Small intestine (tissue), 7 donors: Measurements from ENCODE around the gene TWIST2. TPM values are rescaled to one million over a fixed set of nuclear protein-coding genes. Genes with fewer than 3 reads are reported as not detected.

Experiments used
- DNase-seq, 2 donors: peaks; one replicate each; pipeline versions ENCODE4 v3.0.0 to v3.0.0-alpha.2; 2013
- FAIRE-seq: peaks from 2 replicates; lab custom pipeline; 2012; peaks lifted over from hg19 to GRCh38; lab: Jason Lieb, UNC
- H3K27ac ChIP-seq, 3 donors: one replicate each; pipeline ENCODE4 v1.5.1; 2013; ENCODE audit warnings: low read length in 2 of 3, mild to moderate bottlenecking in 2 of 3, control low read depth in 1 of 3, inconsistent platforms in 1 of 3, low read depth in 1 of 3, moderate library complexity in 1 of 3
- H3K27me3 ChIP-seq, 3 donors: one replicate each; pipeline ENCODE4 v1.6.1; 2013; ENCODE audit warnings: low read length in 3 of 3, inconsistent platforms in 1 of 3; ENCODE audit not compliant: control insufficient read depth in 3 of 3, insufficient read depth in 3 of 3
- H3K36me3 ChIP-seq, 3 donors: one replicate each; pipeline ENCODE4 v1.6.1; 2013; ENCODE audit warnings: low read length in 3 of 3, inconsistent platforms in 1 of 3, low read depth in 1 of 3, mild to moderate bottlenecking in 1 of 3, moderate library complexity in 1 of 3; ENCODE audit not compliant: control insufficient read depth in 3 of 3, insufficient read depth in 2 of 3
- H3K4me1 ChIP-seq, 3 donors: one replicate each; pipeline ENCODE4 v1.6.1; 2013; ENCODE audit warnings: low read length in 2 of 3, inconsistent platforms in 1 of 3, low read depth in 1 of 3, mild to moderate bottlenecking in 1 of 3, moderate library complexity in 1 of 3; ENCODE audit not compliant: control insufficient read depth in 3 of 3, insufficient read depth in 2 of 3
- H3K4me3 ChIP-seq, 3 donors: one replicate each; pipeline ENCODE4 v1.5.1; 2013; ENCODE audit warnings: low read length in 3 of 3, control low read depth in 1 of 3, inconsistent platforms in 1 of 3, low read depth in 1 of 3, mild to moderate bottlenecking in 1 of 3, moderate library complexity in 1 of 3
- H3K9me3 ChIP-seq, 2 donors: one replicate each; pipeline ENCODE4 v1.6.1; 2013; ENCODE audit warnings: low read depth in 1 of 2, low read length in 1 of 2; ENCODE audit not compliant: control insufficient read depth in 2 of 2, insufficient read depth in 1 of 2
- WGBS, 3 donors: extraction: QIAGEN DNeasy Blood & Tissue Kit; methylation state at CpG; one replicate each; pipeline ENCODE4 v1.1.7; 2013; 5-methylcytosine and 5-hydroxymethylcytosine counted together
- polyA plus RNA-seq, 4 donors: library from polyadenylated mRNA; stranded (reverse) in 3 of 4; unstranded in 1 of 4; fragments of 200-250 nt in 3 of 4; fragments of 120-200 nt in 1 of 4; gene quantifications; one replicate each; pipeline versions ENCODE4 v1.2.1 to v1.2.3, GENCODE V29; 2013
- donor health status: healthy with polysubstance abuse.
- donor health status: control.
- donor health status: control.
- donor health status: Bipolar disorder and iron deficiency.
- donor health status: healthy.

The TWIST2 gene
- polyA plus RNA-seq, 4 donors, result 1.7 to 7.9 (median 3.0) TPM; not detected in 1

- H3K4me3 ChIP-seq, result no peak overlapping the region
- DNase-seq (no peak), FAIRE-seq (no peak)
- H3K36me3 ChIP-seq, result no peaks in the 10 kb centered on the region
- H3K9me3 ChIP-seq, result no peaks in the 10 kb centered on the region
- WGBS, 3 donors, result 69 to 78% (median 75%) methylated on average over 10 of the region's 10 CpGs
- no peak overlapping the region for H3K27ac ChIP-seq
- peaks cover 6 to 33% (median 13%) of the 10 kb centered on the region in 3 donors for H3K27me3 ChIP-seq
- H3K4me1 ChIP-seq, result no peaks in the 10 kb centered on the region
Measured at GRCh38 chr2:238841542-238842164, 6.2 kb upstream of the TWIST2 start.

DNA sequence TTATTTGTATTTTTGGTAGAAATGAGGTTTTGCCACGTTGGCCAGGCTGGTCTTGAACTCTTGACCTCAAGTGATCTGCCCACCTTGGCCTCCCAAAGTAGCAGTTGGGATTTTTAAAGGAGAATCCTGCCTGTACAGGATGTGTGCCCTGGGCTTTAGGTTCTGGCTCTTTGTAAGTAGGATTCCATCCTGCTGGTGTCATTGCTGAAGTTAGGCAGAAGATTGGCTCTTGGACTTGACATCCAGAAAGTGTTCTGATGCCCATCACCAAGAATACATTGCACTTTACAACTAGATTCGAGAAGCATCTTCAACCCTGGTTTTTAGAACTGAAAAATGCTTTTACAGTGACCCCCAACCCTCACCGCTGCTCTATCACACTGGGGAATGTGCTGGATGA, 4.4 kb upstream of the TWIST2 start:
- FAIRE-seq, result no peak

GRCh38 chr2:238845583-238846377, 2.1 kb upstream of the TWIST2 start:
- FAIRE-seq (no peak), DNase-seq (no peak)
- no peaks in the 10 kb centered on the region for H3K36me3 ChIP-seq
- no peak overlapping the region for H3K27ac ChIP-seq
- no peaks in the 10 kb centered on the region for H3K4me1 ChIP-seq
- H3K9me3 ChIP-seq, result peaks cover 0 to 1% of the 10 kb centered on the region in 2 donors
- 55 to 62% (median 61%) methylated on average over 21 of the region's 21 CpGs for WGBS, 3 donors
- no peak overlapping the region for H3K4me3 ChIP-seq
- peaks cover 11 to 52% (median 38%) of the 10 kb centered on the region in 3 donors for H3K27me3 ChIP-seq

More for the DNA sequence above, 4.4 kb upstream of the TWIST2 start:
- 38 to 58% (median 42%) methylated on average over 3 of the region's 3 CpGs for WGBS, 3 donors
- H3K27ac ChIP-seq, result no peak overlapping the region
- H3K4me1 ChIP-seq, result no peaks in the 10 kb centered on the region
- no peaks in the 10 kb centered on the region for H3K36me3 ChIP-seq
- no peak overlapping the region for H3K4me3 ChIP-seq
- no peak for DNase-seq
- H3K9me3 ChIP-seq, result peaks cover 0 to 1% of the 10 kb centered on the region in 2 donors
- peaks cover 9 to 47% (median 28%) of the 10 kb centered on the region in 3 donors for H3K27me3 ChIP-seq

- WGBS, 3 donors, result 14 to 28% (median 23%) methylated on average over 19 of the region's 19 CpGs
- Histone ChIP-seq H3K27me3 (peaks cover 11 to 55% (median 38%) of the 10 kb centered on the region in 3 donors), H3K36me3 (no peaks in the 10 kb centered on the region), H3K4me3 (no peak overlapping the region), H3K27ac (no peak overlapping the region), H3K4me1 (no peaks in the 10 kb centered on the region), H3K9me3 (peaks cover 0 to 1% of the 10 kb centered on the region in 2 donors)
- DNase-seq (no peak), FAIRE-seq (no peak)
Measured at GRCh38 chr2:238846378-238846627, 1.6 kb upstream of the TWIST2 start.

DNA sequence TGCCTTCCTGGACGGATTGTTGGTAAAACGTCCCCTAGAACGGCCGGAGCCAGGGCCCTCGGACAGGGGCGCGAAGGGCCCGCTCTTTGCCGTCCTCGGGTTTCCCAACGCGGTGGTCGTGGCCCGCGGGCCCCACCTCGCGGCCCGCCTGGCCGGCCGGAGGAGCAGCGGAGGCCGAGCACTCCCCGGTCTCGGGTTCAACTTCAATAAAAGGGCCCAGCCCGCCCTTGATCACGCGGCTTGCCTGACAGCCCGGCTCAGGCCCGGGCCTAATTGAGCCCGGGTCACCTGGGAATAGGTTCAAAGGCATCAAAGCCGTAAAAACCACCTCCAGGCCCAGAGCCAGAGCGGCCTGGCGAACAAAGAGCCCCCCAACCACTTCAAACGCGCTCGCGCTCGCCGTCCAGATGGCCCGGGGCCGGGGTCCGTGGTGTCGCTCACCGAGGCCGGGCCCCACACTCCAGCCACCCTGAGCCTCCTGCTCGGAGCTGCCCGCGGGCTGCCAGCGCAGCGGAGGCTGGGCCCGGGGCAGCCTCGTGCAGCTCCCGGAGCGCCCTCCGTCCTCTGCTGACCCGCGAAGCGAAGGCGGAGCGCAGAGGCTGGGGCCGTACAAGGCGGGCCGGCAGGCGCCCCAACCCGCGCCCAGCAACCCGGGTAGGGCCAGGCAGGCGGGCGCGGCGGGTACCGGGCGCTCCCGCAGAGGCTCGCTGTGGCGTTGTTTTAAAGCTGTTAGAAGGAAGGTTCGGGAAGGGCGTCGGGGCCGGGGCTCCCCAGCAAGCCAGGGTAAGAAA, 1.1 kb upstream of the TWIST2 start:
- Histone ChIP-seq H3K27ac (peak overlapping the region in 2 of 3 donors; percentile 58 to 80), H3K4me1 (no peaks in the 10 kb centered on the region), H3K9me3 (peaks cover 0 to 1% of the 10 kb centered on the region in 2 donors), H3K27me3 (peaks cover 11 to 56% (median 38%) of the 10 kb centered on the region in 3 donors), H3K36me3 (no peaks in the 10 kb centered on the region), H3K4me3 (peak overlapping the region in 2 of 3 donors; percentile 10 to 49)
- DNase-seq (peak in 1 of 2 donors; percentile 31), FAIRE-seq (no peak)
- WGBS, 3 donors, result 4 to 8% (median 7%) methylated on average over 65 to 80 of the region's 80 CpGs

- peaks cover 0 to 1% of the 10 kb centered on the region in 2 donors for H3K9me3 ChIP-seq
- H3K4me3 ChIP-seq, result peak overlapping the region; percentile 12 to 49 (median 40)
- no peaks in the 10 kb centered on the region for H3K4me1 ChIP-seq
- DNase-seq, result no peak
- WGBS, 3 donors, result 4 to 10% (median 7%) methylated on average over 20 to 30 of the region's 30 CpGs
- FAIRE-seq, result no peak
- peak overlapping the region in 2 of 3 donors; percentile 58 to 80 for H3K27ac ChIP-seq
- H3K36me3 ChIP-seq, result no peaks in the 10 kb centered on the region
- peaks cover 11 to 56% (median 38%) of the 10 kb centered on the region in 3 donors for H3K27me3 ChIP-seq
Measured at GRCh38 chr2:238847419-238847801, 475 bp upstream of the TWIST2 start.

- DNase-seq (no peak), FAIRE-seq (no peak)
- H3K9me3 ChIP-seq, result peaks cover 0 to 1% of the 10 kb centered on the region in 2 donors
- WGBS, 3 donors, result 6 to 15% (median 15%) methylated on average over 31 to 36 of the region's 36 CpGs
- H3K36me3 ChIP-seq, result no peaks in the 10 kb centered on the region
- H3K4me1 ChIP-seq, result no peaks in the 10 kb centered on the region
- peak overlapping the region; percentile 12 to 46 (median 26) for H3K4me3 ChIP-seq
- H3K27ac ChIP-seq, result peak overlapping the region in 1 of 3 donors; percentile 55
- peaks cover 11 to 51% (median 38%) of the 10 kb centered on the region in 3 donors for H3K27me3 ChIP-seq
Measured at GRCh38 chr2:238848691-238848975, 748 bp downstream of the TWIST2 start.
